Upper lobe of right lung (tissue), 1 donor: ENCODE results near the gene ATXN7. TPM values are rescaled to one million over a fixed set of nuclear protein-coding genes. Genes with fewer than 3 reads are reported as not detected.

Source experiments
- ATAC-seq: fragments of 200-7000 bp; cut with Tn5 transposase; one replicate; pipeline ENCODE4 v1.9.1; 2020; ENCODE audit warnings: mild to moderate bottlenecking, moderate library complexity
- DNase-seq: peaks from one replicate; pipeline ENCODE4 v3.0.0-alpha.2; 2020
- H3K27ac ChIP-seq: fragments of 200-600 bp; one replicate; pipeline ENCODE4 v1.8.0; 2022
- H3K27me3 ChIP-seq: fragments of 200-600 bp; one replicate; pipeline ENCODE4 v1.8.0; 2022; ENCODE audit warnings: mild to moderate bottlenecking
- H3K36me3 ChIP-seq: fragments of 200-600 bp; one replicate; pipeline ENCODE4 v1.8.0; 2022
- H3K4me1 ChIP-seq: fragments of 200-600 bp; one replicate; pipeline ENCODE4 v1.8.0; 2022
- H3K4me3 ChIP-seq: fragments of 200-600 bp; one replicate; pipeline ENCODE4 v1.8.0; 2022; ENCODE audit warnings: mild to moderate bottlenecking
- H3K9me3 ChIP-seq: fragments of 200-600 bp; one replicate; pipeline ENCODE4 v1.8.0; 2022
- CTCF ChIP-seq: fragments of 200-600 bp; IDR thresholded peaks from one replicate; pipeline ENCODE4 v1.8.0; 2022; ENCODE audit warnings: antibody characterized with exemption
- intact Hi-C: fragments of 100-400 bp; cut with DNase I; formaldehyde crosslinking; loops from one replicate; pipeline ENCODE4 v1.11.0; 2022
- total RNA-seq: library from RNA; stranded (reverse); fragmentation: NEBNext Ultra II Directional; extraction: Animal tissue kit (Norgen Biotek cat#: 25700); gene quantifications from one replicate; pipeline ENCODE4 v1.2.1, GENCODE V29; 2021
- donor health status: DM: no; HTN: yes; CAD: no; lungs with severe emphysema.

Gene ATXN7
- total RNA-seq, 1 donor from 2014 or later: 35.5 TPM

DNA sequence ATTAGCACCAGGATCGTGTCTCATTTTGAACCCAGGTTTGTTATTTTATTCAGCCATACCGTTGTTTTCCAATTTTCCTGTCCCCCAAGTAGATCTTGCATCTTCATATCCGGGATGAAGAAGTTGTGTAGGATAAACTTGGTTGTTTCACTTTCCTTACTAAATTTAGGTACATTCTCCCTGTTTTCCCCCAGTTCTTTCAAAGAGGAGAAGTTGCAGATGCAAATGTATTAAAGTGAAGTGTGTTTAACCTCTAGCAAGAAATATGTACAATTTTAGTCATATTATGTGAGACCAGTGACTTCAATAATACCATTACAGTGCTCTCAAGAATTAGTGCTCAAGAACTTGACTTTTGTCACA is 1.3 kb downstream of the ATXN7 start:
- H3K27ac ChIP-seq: peak overlapping the region; percentile 92

DNA sequence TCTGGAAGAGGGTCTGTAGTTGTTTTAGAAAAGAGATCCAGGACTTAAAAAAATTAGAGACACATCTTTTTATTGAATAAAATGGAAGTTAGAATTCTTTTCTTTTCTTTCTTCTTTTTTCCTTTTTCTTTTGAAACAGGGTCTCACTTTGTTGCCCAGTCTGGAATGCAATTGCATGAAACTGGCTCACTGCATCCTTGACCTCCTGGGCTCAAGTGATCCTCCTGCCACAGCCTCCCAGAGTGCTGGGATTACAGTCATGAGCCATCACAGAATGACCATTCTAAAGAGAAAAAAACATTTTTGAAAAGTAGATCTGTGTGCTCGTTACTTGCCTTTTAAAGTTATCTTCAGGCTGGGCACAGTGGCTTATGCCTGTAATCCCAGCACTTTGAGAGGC is 3.6 kb downstream of the ATXN7 start:
- DNase-seq: no peak
- TF ChIP-seq CTCF: no peak
- ATAC-seq: no peak
- intact Hi-C loops: no loop called here
- H3K4me1 ChIP-seq: peaks cover 11% of the 10 kb centered on the region
- no peak overlapping the region for H3K4me3 ChIP-seq
- H3K36me3 ChIP-seq: no peaks in the 10 kb centered on the region
- no peak overlapping the region for H3K27ac ChIP-seq
- no peaks in the 10 kb centered on the region for H3K9me3 ChIP-seq
- H3K27me3 ChIP-seq: no peaks in the 10 kb centered on the region

More for the DNA sequence above, 1.3 kb downstream of the ATXN7 start:
- H3K4me1 ChIP-seq: peaks cover 12% of the 10 kb centered on the region
- H3K9me3 ChIP-seq: no peaks in the 10 kb centered on the region
- DNase-seq: no peak
- intact Hi-C loops: no loop called here
- no peaks in the 10 kb centered on the region for H3K27me3 ChIP-seq
- H3K4me3 ChIP-seq: peak overlapping the region; percentile 88
- H3K36me3 ChIP-seq: no peaks in the 10 kb centered on the region
- no peak for TF ChIP-seq CTCF
- ATAC-seq: no peak

- H3K9me3 ChIP-seq: no peaks in the 10 kb centered on the region
- DNase-seq: no peak
- no peak overlapping the region for H3K27ac ChIP-seq
- no peak for TF ChIP-seq CTCF
- H3K4me3 ChIP-seq: no peak overlapping the region
- peaks cover 5% of the 10 kb centered on the region for H3K4me1 ChIP-seq
- ATAC-seq: no peak
- no peaks in the 10 kb centered on the region for H3K36me3 ChIP-seq
- intact Hi-C loops: no loop called here
- H3K27me3 ChIP-seq: no peaks in the 10 kb centered on the region
Observed at GRCh38 chr3:63869940-63870614, 6.4 kb downstream of the ATXN7 start.

- no peak for TF ChIP-seq CTCF
- ATAC-seq: no peak
- intact Hi-C loops: no loop called here
Observed at GRCh38 chr3:63870615-63871005, 6.9 kb downstream of the ATXN7 start.

DNA sequence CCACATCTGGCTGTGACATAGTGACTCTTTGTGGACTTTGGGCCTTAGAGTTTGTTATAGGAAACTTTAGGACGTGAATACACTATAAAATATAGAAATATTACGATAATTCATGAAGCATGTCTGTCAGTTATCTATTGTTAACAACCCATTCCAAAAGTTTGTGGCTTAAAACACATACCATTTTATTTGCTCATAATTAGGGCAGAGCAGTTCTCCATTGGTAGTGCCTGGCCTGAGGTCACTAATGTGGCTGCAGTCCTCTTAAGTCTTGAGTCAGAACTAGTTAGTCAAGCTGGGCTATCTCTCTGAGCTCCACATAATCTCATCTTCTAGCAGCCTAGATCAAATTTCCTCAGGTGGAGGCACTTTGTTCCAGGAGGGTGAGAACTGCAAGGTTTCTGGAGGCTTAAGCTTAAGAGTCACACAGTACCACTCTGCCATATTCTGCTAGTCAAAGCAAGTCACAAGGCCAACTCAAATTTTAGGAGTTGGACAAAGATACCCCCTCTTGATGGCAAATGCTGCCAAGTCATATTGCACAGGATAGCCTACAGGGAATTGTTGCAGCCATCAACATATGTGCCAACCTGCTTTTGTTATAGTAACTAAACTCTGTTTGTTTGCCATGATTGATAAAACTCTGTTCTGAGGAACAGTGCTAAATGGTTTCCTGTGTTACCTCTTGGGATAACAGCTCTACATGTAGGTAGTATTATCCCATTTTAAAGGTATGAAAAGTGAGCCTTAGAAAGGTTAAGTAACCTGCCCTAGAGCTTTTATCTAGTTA is 8.7 kb downstream of the ATXN7 start:
- Histone ChIP-seq H3K27ac (no peak overlapping the region), H3K36me3 (no peaks in the 10 kb centered on the region), H3K27me3 (no peaks in the 10 kb centered on the region), H3K4me3 (no peak overlapping the region), H3K4me1 (peaks cover 5% of the 10 kb centered on the region), H3K9me3 (no peaks in the 10 kb centered on the region)
- TF ChIP-seq CTCF: no peak
- intact Hi-C loops: no loop called here
- no peak for ATAC-seq
- no peak for DNase-seq

More at GRCh38 chr3:63870615-63871005, 6.9 kb downstream of the ATXN7 start:
- Histone ChIP-seq H3K27me3 (no peaks in the 10 kb centered on the region), H3K36me3 (no peaks in the 10 kb centered on the region), H3K4me1 (peaks cover 5% of the 10 kb centered on the region), H3K9me3 (no peaks in the 10 kb centered on the region), H3K27ac (no peak overlapping the region), H3K4me3 (no peak overlapping the region)
- no peak for DNase-seq
